Heart left ventricle (tissue), 13 donors: ENCODE measurements around the gene NFE2.

Experiments used
- POLR2A ChIP-seq, 2 donors: fragments of 450-650 bp; IDR thresholded peaks; one replicate each; pipeline ENCODE4 v1.6.1; 2017; ENCODE audit warnings: antibody characterized with exemption in 2 of 2, mild to moderate bottlenecking in 2 of 2, moderate library complexity in 2 of 2
- TF ChIP-seq, protein P1 (sequence below), 12 donors: fragments of 200-600 bp; sonication (generic) in 4 of 12; IDR thresholded peaks; one replicate each; pipeline versions ENCODE4 v1.5.0 to v1.8.0; 2018 to 2022; ENCODE audit warnings: antibody characterized with exemption in 12 of 12, mild to moderate bottlenecking in 5 of 12
- donor health status: ischemic (EF 13 %, LVEDD 7.1; RV severe dilation, severe dysfunction).
- donor health status: DM: no; HTN: yes; CAD: no.
- donor health status: DM: no; HTN: no; CAD: no.
- donor health status: ischemic (EF 25% LVEDD 6.9; RV normal size, moderate dysfunction).
- donor health status: ischemic (EF 25% LVEDD 5.7; RV mildly dilated, moderate dysfunction).
- donor health status: ischemic (EF 35%, LVEDD 5.7; RV mildly dilated, moderate dysfunction).
- donor health status: nonischemic (EF 11% LVEDD 7.7; RV severe dilation, severe dysfunction).
- donor health status: DM: yes; HTN: yes; CAD: no.
- donor health status: PGD.
- donor health status: ischemic (EF 29% LVEDD 5.4; RV normal size, mild dysfunction).
- donor health status: nonischemic (EF 23%, LVEDD 6.1; RV moderate dilation, normal function).

DNA sequence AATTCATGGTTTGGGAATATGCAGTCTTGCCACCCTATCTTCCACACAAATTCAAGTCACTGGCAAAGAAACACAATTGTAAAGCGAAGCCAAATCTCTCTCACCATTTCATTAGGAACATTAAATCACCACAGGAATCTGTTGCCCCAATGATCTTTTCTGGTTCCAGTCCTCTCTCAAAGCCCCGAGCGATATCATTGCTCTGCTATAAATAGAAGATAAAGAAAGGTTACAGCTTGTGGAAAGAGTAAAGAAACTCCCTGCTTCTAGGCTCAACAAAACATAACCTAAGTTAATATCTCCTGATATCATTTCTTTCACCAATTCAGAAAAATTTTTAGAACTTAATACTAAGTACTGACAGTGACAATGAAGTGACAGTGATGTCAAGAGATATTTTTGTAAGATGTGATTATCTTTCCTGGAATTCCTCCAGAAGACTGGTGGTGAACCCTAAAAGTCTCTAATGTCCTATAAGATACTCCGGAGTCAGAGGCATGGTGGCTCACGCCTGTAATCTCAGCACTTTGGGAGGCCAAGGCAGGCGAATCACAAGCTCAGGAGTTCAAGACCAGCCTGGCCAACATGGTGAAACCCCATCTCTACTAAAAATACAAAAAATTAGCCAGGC, 54.7 kb downstream of the NFE2 start:
- TF ChIP-seq, protein P1, sequence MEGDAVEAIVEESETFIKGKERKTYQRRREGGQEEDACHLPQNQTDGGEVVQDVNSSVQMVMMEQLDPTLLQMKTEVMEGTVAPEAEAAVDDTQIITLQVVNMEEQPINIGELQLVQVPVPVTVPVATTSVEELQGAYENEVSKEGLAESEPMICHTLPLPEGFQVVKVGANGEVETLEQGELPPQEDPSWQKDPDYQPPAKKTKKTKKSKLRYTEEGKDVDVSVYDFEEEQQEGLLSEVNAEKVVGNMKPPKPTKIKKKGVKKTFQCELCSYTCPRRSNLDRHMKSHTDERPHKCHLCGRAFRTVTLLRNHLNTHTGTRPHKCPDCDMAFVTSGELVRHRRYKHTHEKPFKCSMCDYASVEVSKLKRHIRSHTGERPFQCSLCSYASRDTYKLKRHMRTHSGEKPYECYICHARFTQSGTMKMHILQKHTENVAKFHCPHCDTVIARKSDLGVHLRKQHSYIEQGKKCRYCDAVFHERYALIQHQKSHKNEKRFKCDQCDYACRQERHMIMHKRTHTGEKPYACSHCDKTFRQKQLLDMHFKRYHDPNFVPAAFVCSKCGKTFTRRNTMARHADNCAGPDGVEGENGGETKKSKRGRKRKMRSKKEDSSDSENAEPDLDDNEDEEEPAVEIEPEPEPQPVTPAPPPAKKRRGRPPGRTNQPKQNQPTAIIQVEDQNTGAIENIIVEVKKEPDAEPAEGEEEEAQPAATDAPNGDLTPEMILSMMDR (IDR thresholded peaks at IDR 0.05), result no peak
- TF ChIP-seq POLR2A (IDR thresholded peaks at IDR 0.05), result no peak
